Hematopoietic multipotent progenitor cell treated with erythropoietin and hydrocortisone succinate and interleukin-3 and kit ligand, for 6 days (in vitro differentiated cells): ENCODE results near the gene BARX1.
A peak's percentile ranks its signal among the peaks of the same experiment; 100 is the strongest.
"Not testable (repeated sequence)": the region's sequence is repeated elsewhere in the genome, so short reads cannot be mapped to it uniquely, and the experiment has no call there.

Source experiments
- DNase-seq: peaks from one replicate; pipeline ENCODE4 v3.0.0-alpha.2; 2015

Gene BARX1

GRCh38 chr9:93955111-93955980, at the start of gene BARX1:
TSS of gene BARX1 (minus strand) at chr9:93955355. CDS start at chr9:93955146, 209 bp downstream.
- DNase-seq = no peak

GRCh38 chr9:94002316-94003140, 47.4 kb upstream of the BARX1 start:
- peak; percentile 82 for DNase-seq

GRCh38 chr9:93996863-93997262, 41.7 kb upstream of the BARX1 start:
- DNase-seq = peak; percentile 30

GRCh38 chr9:93996367-93996766, 41.2 kb upstream of the BARX1 start:
- no peak for DNase-seq

- DNase-seq = no peak
These were observed 39.4 kb upstream of the BARX1 start for GRCh38 chr9:93994545-93994944.

GRCh38 chr9:93994132-93994531, 39.0 kb upstream of the BARX1 start:
- no peak for DNase-seq

GRCh38 chr9:93992830-93993229, 37.7 kb upstream of the BARX1 start:
- no peak for DNase-seq

GRCh38 chr9:93990448-93990847, 35.3 kb upstream of the BARX1 start:
- DNase-seq = no peak

- no peak for DNase-seq
These were observed 32.9 kb upstream of the BARX1 start for GRCh38 chr9:93988056-93988455.

GRCh38 chr9:93984860-93985259, 29.7 kb upstream of the BARX1 start:
- DNase-seq = no peak

GRCh38 chr9:93983875-93984274, 28.7 kb upstream of the BARX1 start:
- no peak for DNase-seq

- DNase-seq = no peak
These were observed 24.6 kb upstream of the BARX1 start for GRCh38 chr9:93979721-93980120.

GRCh38 chr9:93978551-93978950, 23.4 kb upstream of the BARX1 start:
- DNase-seq = no peak

GRCh38 chr9:93976973-93977372, 21.8 kb upstream of the BARX1 start:
- no peak for DNase-seq

GRCh38 chr9:93976081-93976480, 20.9 kb upstream of the BARX1 start:
- DNase-seq = no peak

GRCh38 chr9:93975262-93975661, 20.1 kb upstream of the BARX1 start:
- no peak for DNase-seq

- DNase-seq = no peak
These were observed 19.0 kb upstream of the BARX1 start for GRCh38 chr9:93974151-93974550.

GRCh38 chr9:93972655-93973054, 17.5 kb upstream of the BARX1 start:
- DNase-seq = not testable (repeated sequence)

GRCh38 chr9:93969328-93969661, 14.1 kb upstream of the BARX1 start:
- DNase-seq = no peak

- no peak for DNase-seq
These were observed 13.5 kb upstream of the BARX1 start for GRCh38 chr9:93968451-93969327.

GRCh38 chr9:93967020-93967803, 12.1 kb upstream of the BARX1 start:
- DNase-seq = no peak
